Gastrocnemius medialis (tissue), 4 donors: ENCODE results near the gene OTULIN.

Experiments used
- POLR2A ChIP-seq, 2 donors: fragments of 450-650 bp; IDR thresholded peaks; one replicate each; pipeline ENCODE4 v1.6.1; 2017; ENCODE audit warnings: antibody characterized with exemption in 2 of 2, mild to moderate bottlenecking in 2 of 2, moderate library complexity in 2 of 2
- TF ChIP-seq, protein P1 (sequence below), 5 experiments: fragments of 450-650 bp in 3 of 5; fragments of 200-600 bp in 2 of 5; sonication (generic) in 2 of 5; IDR thresholded peaks in 4 of 5; conservative IDR thresholded peaks in 1 of 5; 1 replicate in 4 of 5; 2 replicates in 1 of 5; pipeline ENCODE4 v1.5.1; 2016 to 2019; ENCODE audit warnings: antibody characterized with exemption in 5 of 5, mild to moderate bottlenecking in 3 of 5, moderate library complexity in 3 of 5

DNA sequence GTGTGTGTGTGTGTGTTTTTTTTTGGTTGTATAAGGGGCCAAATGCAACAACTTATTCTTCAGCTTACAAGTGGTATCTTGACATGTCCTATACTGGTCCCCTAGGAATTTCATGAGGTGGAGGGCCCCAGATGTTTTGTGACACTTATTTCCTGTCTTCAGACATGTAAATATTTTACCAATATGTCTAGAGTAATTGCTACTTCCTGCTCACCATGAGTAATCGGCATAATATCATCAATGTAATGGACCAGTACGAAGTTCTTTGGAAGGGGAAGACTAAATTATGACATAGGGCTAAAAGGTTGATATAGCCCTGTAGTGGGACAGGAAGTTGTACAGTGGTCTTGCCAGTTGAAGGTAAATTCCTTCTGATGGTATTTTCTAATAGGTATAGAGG lies 3.7 kb upstream of the OTULIN start:
- TF ChIP-seq, protein P1, sequence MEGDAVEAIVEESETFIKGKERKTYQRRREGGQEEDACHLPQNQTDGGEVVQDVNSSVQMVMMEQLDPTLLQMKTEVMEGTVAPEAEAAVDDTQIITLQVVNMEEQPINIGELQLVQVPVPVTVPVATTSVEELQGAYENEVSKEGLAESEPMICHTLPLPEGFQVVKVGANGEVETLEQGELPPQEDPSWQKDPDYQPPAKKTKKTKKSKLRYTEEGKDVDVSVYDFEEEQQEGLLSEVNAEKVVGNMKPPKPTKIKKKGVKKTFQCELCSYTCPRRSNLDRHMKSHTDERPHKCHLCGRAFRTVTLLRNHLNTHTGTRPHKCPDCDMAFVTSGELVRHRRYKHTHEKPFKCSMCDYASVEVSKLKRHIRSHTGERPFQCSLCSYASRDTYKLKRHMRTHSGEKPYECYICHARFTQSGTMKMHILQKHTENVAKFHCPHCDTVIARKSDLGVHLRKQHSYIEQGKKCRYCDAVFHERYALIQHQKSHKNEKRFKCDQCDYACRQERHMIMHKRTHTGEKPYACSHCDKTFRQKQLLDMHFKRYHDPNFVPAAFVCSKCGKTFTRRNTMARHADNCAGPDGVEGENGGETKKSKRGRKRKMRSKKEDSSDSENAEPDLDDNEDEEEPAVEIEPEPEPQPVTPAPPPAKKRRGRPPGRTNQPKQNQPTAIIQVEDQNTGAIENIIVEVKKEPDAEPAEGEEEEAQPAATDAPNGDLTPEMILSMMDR (IDR thresholded peaks at IDR 0.05 in 4 of 5, conservative IDR thresholded peaks at IDR 0.05 in 1 of 5): no peak
- no peak for TF ChIP-seq POLR2A (IDR thresholded peaks at IDR 0.05)
